ENCODE data around the gene KAT2A.

KAT2A gene

DNA sequence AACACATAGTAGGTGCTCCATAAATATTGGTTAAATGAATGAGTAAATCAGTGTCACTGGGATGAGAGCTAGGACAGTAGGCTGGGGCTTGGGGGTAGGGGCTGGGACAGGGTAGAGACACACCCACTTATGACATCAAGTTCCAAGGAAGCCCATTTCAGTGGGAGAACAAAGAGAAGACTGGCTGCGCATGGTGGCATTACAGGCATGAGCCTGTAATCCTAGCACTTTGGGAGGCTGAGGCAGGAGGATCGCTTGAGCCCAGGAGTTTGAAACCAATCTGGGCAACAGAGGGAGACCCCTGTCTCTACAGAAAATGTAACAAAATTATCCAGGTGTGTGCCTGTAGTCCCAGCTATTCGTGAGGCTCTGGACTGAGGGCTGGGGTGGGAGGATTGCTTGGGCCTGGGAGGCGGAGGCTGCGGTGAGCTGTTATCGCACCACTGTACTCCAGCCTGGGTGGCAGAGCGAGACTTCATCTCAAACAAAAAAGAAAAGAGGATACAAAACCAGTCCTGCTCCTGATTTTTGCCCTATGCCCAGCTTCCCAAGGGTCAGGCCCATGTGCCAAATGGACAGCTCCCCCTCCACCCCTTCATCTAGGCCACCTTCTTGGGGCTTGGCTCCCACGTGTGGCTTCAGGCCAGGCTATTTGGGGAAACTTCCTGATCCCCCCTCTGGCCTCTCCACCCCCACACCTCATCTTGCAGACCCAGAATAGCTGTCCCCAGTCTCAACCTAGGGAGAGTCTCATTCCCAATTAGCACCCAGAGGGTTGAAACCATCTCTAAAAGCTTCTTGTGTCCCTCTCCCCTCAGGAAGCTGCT lies 30.0 kb downstream of the KAT2A start:
- no peak for DNase-seq

DNA sequence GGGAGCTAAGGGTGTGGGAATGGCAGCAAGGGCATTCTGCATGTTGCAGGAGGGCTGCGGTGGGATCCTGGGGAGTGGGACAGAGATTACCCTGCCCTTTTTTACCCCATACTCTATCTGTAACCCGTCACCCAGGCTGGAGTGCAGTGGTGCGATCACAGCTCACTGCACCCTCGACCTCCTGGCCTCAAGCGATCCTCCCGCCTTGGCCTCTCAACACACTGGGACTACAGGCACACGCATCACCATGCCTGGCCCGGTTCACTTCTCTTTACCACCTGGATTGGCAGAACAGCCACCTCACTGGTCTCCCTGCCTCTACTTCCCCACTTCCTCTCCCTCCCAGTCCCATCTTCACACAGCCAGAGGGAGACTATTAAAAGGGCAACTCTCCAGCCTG lies 32.4 kb downstream of the KAT2A start:
- no peak for DNase-seq

DNA sequence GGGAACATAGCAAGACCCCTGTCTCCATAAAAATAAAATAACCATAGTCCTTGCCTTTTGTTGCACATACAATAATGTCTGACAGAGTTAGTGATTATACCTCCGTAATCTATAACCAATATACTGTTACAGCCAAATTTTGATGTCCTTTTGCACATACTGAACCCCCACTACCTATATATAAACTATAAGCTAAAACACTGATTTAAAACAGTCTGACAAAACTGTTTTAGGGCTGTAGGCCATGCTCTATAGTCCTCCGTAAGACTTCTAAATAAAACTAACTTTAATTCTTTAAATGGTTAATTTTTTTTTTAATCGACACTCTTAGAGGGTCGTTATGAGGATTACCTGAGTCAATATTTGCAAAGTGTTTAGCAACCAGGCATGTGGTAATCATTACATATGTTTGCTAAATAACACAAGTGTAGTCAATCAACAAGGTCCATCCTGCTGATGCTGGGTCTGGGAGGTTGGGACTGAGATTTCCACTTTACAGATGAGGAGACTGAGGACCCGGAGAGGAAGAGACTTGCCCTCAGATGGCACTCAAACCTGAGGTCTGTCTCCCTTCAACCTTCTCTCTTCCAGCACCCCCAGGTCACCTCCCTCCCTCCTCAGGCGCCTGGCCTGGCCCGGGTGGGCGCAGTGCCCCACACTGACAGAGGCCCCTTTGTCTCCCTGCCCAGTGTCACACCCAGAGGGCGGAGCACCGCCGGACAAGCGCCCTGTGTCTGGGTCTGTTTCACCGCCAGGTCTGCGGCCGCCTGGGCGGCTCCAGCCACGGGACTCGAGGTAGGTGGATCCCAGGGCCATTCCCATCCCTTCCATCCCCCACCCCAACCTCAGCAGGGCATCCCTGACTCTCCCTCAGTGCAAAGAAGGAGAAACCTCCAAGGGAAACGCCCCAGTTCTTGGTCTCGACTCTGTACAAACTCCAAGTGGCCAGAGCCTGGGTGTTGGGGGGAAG lies 33.1 kb downstream of the KAT2A start:
- no peak for DNase-seq

DNA sequence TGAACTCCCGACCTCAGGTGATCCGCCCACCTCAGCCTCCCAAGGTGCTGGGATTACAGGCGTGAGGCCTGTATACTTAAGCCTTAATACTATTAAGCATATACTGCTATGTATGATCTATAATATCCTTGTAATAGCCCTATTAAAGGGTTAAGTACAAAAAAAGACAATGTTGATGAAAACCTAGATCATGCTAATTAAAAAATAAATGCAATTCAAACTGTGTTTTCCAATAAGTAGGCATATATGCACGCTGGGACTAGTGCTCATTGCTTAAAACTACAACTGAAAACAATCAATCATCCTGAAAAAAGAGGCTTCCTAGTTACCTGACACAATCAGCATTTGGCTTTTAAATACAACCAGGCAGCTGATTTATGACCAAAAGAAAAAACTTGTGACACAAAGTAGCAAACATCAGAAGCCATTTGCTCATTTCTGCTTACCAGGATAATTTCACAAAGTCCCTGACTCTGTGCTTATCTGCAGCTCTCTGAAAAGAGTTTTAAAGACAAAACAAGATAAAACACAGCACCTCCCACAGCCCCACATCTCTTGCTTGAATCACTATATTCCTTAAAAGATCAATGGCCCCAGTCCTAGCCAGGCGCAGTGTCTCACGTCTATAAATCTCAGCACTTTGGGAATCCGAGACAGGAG lies 34.0 kb downstream of the KAT2A start:
- DNase-seq = no peak

DNA sequence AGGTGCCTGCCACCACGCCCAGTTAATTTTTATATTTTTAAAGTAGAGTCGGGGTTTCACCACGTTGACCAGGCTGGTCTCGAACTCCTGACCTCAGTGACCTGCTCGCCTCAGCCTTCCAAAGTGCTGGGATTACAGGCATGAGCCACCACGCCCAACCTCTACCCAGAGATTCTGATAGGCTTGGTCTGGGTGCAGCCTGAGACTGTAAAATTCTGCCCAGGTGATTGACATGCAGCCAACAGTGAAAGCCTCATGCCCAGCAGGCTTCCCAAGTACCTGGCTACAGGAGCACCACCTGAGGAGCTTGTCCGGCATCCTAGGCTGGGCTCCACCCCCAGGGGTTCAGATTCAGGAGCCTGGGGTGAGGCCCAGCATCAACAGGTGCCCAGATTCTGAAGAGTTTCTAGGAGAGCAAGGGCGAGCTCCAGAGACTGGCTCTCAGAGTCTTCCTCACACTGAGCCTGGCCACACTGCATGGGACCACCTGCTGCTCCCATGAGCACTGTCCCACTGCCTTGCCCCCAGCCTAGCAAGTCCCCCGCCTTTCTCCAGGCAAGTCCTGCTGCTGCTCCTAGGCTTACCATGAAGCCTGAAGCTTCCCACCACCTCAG lies 39.5 kb downstream of the KAT2A start:
- DNase-seq = no peak

DNA sequence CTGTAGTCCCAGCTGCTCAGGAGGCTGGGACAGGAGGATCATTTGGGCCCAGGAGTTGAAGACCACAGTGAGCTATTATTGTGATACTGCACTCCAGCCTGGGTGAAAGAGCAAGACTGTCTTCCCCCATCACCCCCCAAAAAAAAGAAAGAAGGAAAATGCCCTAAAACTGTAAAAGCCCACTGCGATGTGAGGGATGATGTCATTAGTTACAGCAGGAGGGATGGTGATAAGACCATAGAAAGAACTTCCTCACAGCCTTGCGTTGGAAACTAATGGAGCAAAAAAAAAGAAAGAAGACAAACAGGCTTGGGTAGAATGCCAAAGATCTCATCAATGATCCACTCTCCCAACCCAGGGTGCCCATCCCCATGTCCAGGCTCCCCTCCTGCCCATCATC lies 41.6 kb downstream of the KAT2A start:
- DNase-seq = no peak

DNA sequence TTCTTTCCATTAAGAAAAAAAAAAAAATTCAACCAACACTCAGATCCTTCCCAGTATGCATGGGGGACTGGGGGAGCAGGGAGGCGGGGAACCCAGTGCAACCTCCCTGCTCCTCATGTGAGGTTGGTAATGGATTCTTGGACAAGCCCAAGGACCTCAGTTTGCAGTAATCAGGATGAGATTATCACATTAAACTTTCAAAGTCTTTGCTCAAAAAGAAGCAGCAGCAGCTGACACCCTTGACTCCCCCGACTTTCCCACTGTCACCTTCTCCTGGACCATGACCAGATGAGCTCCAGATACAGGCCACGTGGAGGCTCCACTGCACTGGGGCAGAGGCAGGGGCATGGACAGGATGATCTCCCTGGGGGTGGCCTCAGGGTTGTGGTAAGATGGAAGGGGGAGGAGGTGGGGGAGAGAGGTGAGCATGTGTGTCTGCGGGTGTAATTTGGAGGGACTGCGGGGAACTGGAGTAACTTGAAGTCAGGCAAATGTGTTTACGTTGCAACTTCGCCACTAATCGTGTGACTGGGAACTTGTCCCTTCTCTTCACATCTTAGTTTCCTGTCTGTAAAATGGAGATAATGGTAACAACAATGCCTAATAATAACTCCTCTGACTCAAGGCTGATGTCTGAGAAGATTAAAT lies 42.6 kb downstream of the KAT2A start:
- DNase-seq = no peak

DNA sequence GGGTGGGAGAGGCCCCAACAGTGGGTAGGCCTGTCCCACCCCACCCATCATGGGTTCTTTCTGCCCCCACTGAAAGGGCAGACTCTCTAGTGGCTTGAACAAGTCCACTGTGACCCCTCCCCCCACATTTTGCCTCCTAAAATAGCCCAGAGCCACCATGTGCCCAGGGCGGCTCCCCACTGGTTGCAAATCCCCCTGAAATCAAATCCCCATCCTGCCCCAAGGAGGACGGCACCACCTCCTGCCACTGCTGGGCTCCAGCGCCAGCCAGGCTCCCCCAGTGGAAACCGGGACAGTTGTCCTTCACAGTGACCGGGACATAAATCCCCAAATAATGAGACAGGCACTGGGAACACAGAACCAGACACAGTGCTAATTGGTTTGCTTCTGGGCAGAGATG lies 43.4 kb downstream of the KAT2A start:
- DNase-seq = no peak

DNA sequence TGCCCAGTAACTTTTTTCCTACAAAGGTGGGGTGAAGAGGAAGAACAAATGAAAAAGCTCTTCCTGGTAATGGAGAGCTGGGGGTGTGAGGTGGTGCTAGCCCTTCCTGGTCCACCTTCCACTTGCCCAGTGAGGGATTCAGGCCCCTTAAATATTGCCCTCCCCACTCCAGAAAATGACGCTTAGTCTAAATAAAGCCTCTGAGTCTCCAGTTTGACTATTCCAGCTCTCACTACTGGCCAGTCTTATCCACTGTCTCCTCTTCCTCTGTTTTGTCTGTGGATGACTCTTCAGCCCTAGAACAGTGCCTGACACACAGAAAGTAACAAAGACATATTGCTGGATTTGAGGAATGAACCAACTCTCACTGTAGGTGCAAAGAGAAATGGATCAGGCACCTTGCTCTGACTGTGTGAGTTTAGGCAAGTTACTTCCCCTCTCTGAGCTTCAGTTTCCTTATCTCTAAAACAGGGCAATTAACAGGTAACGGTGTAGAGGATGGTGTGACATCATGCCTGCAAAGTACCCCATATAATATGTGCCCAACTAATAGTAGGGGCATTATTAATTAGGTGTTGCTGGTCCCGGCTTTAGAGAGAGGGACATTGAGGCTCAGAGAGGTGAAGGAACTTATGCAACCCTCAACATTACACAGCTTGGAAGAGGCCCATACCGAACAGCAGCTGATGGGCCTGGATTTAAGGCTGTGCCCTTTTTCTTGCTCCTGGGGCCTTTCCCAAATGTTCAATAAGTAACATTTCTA lies 44.2 kb downstream of the KAT2A start:
- DNase-seq = no peak

DNA sequence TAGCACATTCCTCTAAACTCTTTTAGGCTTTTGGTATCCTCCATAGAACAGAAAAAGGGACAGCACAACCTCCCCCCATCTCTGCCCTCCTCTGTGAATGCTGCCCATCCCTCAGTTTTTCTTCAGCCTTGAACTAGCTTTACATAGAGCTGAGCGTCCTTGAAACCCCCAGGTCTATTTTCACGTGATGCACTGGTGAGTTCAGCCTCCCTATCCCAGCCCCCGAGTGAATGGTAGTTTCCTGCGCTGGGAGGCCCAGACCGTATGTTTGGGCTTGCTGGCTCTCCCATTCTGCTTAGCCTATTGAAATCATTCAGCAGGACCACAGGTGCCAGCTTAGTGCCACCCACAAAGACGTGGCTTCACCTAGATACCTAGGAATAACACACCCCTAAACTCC lies 45.4 kb downstream of the KAT2A start:
- no peak for DNase-seq

DNA sequence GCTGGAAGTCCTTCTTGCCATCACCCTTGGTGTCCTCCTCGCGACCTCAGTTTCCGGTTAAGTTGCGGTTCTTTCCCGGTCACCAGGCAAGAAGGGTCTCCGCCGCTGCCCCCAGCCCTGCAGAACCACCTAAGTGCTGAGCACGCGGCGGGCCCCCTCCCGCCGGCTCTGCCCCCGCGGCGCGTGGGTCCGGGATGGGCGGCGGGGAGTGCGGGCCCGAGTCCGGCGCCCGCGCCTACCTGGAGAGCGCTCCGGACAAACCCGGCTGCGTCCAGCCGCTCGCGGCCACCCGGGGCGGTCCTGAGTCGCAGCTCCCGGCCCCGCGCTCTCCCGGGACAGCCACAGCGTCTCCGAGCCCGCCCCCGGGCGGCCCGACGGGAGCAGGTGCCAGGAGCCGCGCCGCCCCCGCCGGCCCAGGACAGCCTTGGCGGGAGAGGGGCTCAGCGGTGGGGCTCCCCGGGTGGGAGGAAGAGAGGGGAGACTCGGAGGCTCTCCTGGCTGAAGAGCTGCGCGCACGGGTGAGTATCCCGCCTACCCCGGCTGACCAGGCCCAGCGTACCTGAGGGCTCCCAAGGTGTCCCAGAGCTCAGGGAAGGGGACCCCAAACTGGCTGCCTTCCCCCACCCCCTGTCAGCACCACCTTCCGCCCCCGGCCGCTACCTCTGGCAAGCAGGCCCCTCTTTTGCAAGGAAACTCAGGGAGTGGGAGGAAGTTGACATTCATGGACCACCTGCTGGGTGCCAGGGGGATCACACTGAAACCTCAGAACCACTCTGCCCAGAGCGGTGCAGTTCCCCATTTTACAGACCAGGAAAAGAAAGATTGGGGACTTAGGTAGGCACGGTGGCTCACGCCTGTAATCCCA lies 48.6 kb downstream of the KAT2A start:
- DNase-seq = no peak

DNA sequence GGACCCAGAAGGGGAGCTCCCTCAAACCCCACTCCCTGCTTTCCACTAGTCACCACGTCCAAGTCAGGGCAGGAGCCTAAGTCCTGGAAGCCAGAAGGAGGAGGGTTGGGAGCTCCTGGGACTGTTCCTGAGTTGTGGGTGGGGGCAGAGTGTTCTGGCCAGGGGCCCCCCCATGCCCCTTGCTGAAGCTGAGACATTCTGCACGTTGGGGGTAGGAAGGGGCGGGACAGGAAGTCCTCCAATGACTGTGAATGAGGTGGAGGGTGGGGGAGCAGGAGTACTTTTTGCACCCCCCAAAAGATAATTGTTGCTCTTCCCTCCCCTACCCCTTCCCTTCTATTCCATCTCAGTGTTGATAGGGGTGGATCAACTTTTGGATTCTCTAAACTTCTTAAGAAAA lies 49.4 kb downstream of the KAT2A start:
- DNase-seq = no peak

DNA sequence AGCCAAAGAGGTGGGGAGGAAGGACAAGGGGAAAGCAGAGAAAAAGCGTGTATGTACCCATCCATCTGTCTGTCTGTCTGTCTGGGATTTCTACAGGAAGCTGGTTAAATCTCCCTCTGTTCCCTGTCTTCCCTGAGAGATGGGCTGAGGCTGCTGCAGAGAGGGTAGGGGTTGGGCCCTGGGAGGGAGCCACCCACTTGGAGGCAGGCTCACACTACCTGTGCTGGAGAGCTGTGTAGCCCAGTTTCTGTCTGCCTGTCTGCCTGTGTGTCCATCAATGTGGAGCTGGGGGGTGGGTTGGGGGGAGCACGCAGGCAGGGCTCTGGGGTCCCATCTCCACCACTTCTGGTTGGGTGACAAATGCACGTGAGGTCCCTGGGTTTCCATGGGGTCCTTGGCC lies 52.2 kb downstream of the KAT2A start:
- no peak for DNase-seq

DNA sequence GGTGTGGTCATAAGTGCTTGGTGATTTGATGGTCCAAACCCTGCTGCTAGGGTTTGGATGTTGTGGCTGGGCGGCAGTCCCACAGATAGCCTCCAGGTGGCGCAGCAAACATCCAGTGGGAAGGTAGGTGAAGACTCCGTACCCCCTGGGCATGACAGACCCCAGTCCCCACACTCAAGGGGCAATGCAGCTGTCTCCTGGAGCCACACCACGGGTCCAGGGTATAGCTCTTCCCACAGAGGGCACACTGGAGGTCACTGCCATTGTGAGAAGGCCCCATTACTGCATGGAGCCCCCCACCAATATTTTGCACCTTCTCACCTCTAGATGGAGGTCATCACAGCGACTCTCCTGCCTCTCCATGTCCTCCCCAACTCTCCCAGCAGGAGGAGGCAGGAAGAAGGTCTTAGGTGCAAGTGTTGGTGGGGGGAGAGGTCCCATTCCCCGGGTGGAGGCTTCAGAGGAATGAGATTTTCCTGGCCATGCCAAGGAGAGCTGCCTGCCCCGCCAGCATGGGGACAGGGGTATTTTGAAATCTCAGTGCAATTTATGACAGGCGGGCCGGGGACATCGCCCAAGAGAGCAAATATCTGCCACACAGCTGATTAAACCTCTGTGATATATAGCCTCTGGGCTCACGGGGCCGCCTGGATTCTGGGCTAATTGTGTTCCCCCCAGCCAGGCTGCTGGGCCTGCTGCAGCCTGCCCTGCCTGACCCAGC lies 53.6 kb downstream of the KAT2A start:
- DNase-seq = no peak

DNA sequence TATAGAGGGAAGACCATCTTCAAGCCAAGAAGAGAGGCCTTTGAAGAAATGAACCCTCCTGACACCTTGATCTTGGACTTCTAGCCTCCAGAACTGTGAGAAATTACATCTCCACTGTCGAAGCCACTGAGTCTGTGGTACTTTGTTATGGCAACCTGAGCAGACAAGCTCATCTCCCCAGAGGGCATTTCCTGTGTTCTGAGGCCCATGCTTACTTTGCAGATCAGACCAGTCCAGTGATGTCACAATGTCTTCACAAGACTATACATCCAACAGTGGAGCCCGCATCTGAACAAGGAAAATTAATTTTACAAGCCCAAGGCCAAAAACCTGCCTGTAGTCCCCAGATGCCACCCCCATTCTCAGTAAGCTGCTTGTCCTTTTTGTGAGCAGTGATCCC lies 56.0 kb downstream of the KAT2A start:
- DNase-seq = no peak

All from T1000 (cell line).